GM12878 (cell line): ENCODE measurements around the gene STEAP2. TPM values are rescaled to one million over a fixed set of nuclear protein-coding genes. Genes with fewer than 3 reads are reported as not detected.

Experiments used
- ATAC-seq: fragments of 200-7000 bp; cut with Tn5 transposase; 3 replicates; pipeline ENCODE4 v1.9.1; 2020; ENCODE audit warnings: mild to moderate bottlenecking, moderate library complexity
- BruUV-seq: library from RNA; stranded (reverse); fragments of 400-500 nt; replicated peaks from 2 replicates; lab custom pipeline; 2021; lab: Mats Ljungman, UMichigan
- CTCF ChIA-PET: fragments of 300-600 bp; sonication (Branson Sonifier 250); formaldehyde crosslinking; extraction: SDS; loops from one replicate; lab custom pipeline; 2021; ENCODE audit warnings: inconsistent platforms; lab: Yijun Ruan, JAX
- POLR2A ChIA-PET: fragments of 350-600 bp; formaldehyde crosslinking; extraction: SDS; loops from one replicate; lab custom pipeline; 2021; ENCODE audit warnings: inconsistent platforms; lab: Charles Lee
- RAD21 ChIA-PET: fragments of 300-600 bp; sonication (Branson Sonifier 250); formaldehyde crosslinking; loops from one replicate; lab custom pipeline; 2023; ENCODE audit warnings: antibody characterized with exemption; ENCODE audit not compliant: unreplicated experiment; lab: Charles Lee
- SMC1A ChIA-PET: fragments of 300-600 bp; sonication (Branson Sonifier 250); formaldehyde crosslinking; loops from one replicate; lab custom pipeline; 2023; ENCODE audit not compliant: unreplicated experiment, uncharacterized antibody; lab: Charles Lee
- DNase-seq: peaks from one replicate; pipeline ENCODE4 v3.0.0-alpha.2; 2011; ENCODE audit warnings: low read depth, low spot score
- FAIRE-seq: peaks from 3 replicates; lab custom pipeline; 2011; peaks lifted over from hg19 to GRCh38; lab: Jason Lieb, UNC
- H2AFZ ChIP-seq: 2 replicates; pipeline ENCODE4 v1.6.0; 2011; ENCODE audit warnings: low read depth, low read length, control low read depth; ENCODE audit not compliant: control insufficient read depth
- H3K27ac ChIP-seq: 2 replicates; pipeline ENCODE4 v1.5.1; 2011; ENCODE audit warnings: control low read depth; ENCODE audit not compliant: control insufficient read depth, insufficient read depth
- H3K27me3 ChIP-seq, 2 experiments: replicated peaks in 1 of 2; 2 replicates each; pipeline versions ENCODE4 v1.6.0 to v1.6.1; 2011; ENCODE audit warnings: low read length in 1 of 2; ENCODE audit not compliant: control insufficient read depth in 2 of 2, insufficient read depth in 2 of 2
- H3K36me3 ChIP-seq, 2 experiments: 2 replicates each; pipeline ENCODE4 v1.5.1; 2011; ENCODE audit warnings: low read length in 1 of 2; ENCODE audit not compliant: control insufficient read depth in 2 of 2, insufficient read depth in 2 of 2
- H3K4me1 ChIP-seq: 2 replicates; pipeline ENCODE4 v1.6.1; 2011; ENCODE audit warnings: mild to moderate bottlenecking, low read length, moderate library complexity, mixed read lengths; ENCODE audit not compliant: control insufficient read depth, insufficient read depth
- H3K4me2 ChIP-seq: 2 replicates; pipeline ENCODE4 v1.6.0; 2011; ENCODE audit warnings: control low read depth; ENCODE audit not compliant: control insufficient read depth, insufficient read depth
- H3K4me3 ChIP-seq: fragments of 200-600 bp; sonication (generic); 2 replicates; pipeline ENCODE4 v1.5.1; 2016
- H3K79me2 ChIP-seq: 2 replicates; pipeline ENCODE4 v1.6.0; 2011; ENCODE audit warnings: low read length; ENCODE audit not compliant: control insufficient read depth, insufficient read depth
- H3K9ac ChIP-seq: 2 replicates; pipeline ENCODE4 v1.8.0; 2011; ENCODE audit warnings: low read length, control low read depth, mixed read lengths; ENCODE audit not compliant: control insufficient read depth, insufficient read depth
- H3K9me3 ChIP-seq: replicated peaks from 3 replicates; pipeline ENCODE4 v1.5.1; 2011; ENCODE audit warnings: mild to moderate bottlenecking, low read length; ENCODE audit not compliant: control insufficient read depth, insufficient read depth
- H4K20me1 ChIP-seq: 2 replicates; pipeline ENCODE4 v1.6.0; 2011; ENCODE audit not compliant: control insufficient read depth, insufficient read depth
- POLR2AphosphoS2 ChIP-seq: IDR thresholded peaks from 2 replicates; pipeline ENCODE4 v1.6.1; 2011; ENCODE audit warnings: low read depth, mild to moderate bottlenecking, low read length, improper control_type of control experiment, moderate library complexity
- POU2F2 ChIP-seq: IDR thresholded peaks from 3 replicates; pipeline ENCODE4 v1.6.1; 2011; ENCODE audit warnings: low read depth, mild to moderate bottlenecking, low read length, borderline replicate concordance
- ZNF24 ChIP-seq: fragments of 450-650 bp; IDR thresholded peaks from 2 replicates; pipeline ENCODE4 v1.6.1; 2017; ENCODE audit warnings: antibody characterized with exemption, mild to moderate bottlenecking
- WGBS: methylation state at CpG from one replicate; pipeline ENCODE4 v1.1.6; 2016; ENCODE audit warnings: low lambda C conversion rate; ENCODE audit not compliant: insufficient replicate concordance, insufficient coverage; ENCODE audit errors: missing lambda C conversion rate; 5-methylcytosine and 5-hydroxymethylcytosine counted together
- in situ Hi-C: fragments of 300-500 bp; cut with MboI; formaldehyde crosslinking; loops from 9 replicates; pipeline ENCODE4 v1.14.3; 2018; ENCODE audit warnings: mixed read lengths
- intact Hi-C: fragments of 100-400 bp; cut with micrococcal nuclease; formaldehyde crosslinking; loops from one replicate; pipeline ENCODE4 v1.14.2; 2022; ENCODE audit not compliant: unreplicated experiment
- polyA plus RNA-seq, 11 experiments: library from polyadenylated mRNA; depleted of rRNA in 4 of 11; unstranded in 6 of 11; stranded (reverse) in 5 of 11; fragments of >200 nt; fragmentation: Nextera tagmentation in 4 of 11; fragmentation: Illumina TruSeq in 1 of 11; extraction: Ambion mirVana in 4 of 11; extraction: Trizol in 1 of 11; gene quantifications; 1 replicate in 1 of 11; 2 replicates in 10 of 11; pipeline versions ENCODE4 v1.2.1 to v1.2.3, GENCODE V29; 2011 to 2016; ENCODE audit warnings: inconsistent platforms in 2 of 11, missing spikeins in 2 of 11, low read depth in 1 of 11
- total RNA-seq, 4 experiments: library from RNA; depleted of rRNA in 3 of 4; stranded (reverse); fragments of >200 nt in 3 of 4; fragmentation: Illumina TruSeq in 1 of 4; extraction: Trizol in 1 of 4; gene quantifications; 2 replicates each; pipeline versions ENCODE4 v1.2.1 to v1.2.3, GENCODE V29; 2013 to 2021
- TF ChIP-seq, protein P1 (sequence below): fragments of 450-650 bp; formaldehyde crosslinking; IDR thresholded peaks from 2 replicates; pipeline ENCODE4 v1.5.0; 2022; ENCODE audit warnings: mild to moderate bottlenecking, missing genetic modification characterization

The STEAP2 gene
- total and polyA plus RNA-seq, 10 of the 15 experiments (the other 5 are each of a cell fraction or from before 2014, with no cell fraction given): 0.64 to 17.6 (median 1.8) TPM

DNA sequence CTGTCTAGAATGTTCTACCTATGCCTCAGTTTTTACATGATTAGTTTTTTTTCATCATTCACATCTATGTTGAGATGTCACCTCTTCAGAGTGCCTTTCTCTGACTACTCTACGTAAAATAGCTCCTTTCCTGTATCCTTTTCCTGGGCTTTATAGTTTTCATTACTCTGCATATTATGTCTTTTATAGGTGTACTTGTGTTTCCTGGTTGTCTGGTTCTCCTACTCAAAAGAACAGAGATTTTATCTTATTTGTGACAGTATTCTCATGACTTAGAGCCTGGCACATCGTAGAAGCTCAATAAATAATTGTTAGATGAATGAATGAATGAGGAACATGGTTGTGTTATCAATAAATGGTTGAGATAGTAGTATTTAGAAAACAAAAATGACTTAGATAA is 39.4 kb upstream of the STEAP2 start:
- FAIRE-seq (no peak), DNase-seq (no peak), ATAC-seq (no peak)
- ChIA-PET POLR2A (interaction anchor here (0.8 to 2.3 kb wide), 6 partner anchors 11 to 74 kb away, joined by 3 to 12 read pairs (median 4); partner anchors contain the start of gene STEAP2), CTCF (no interaction called here), RAD21 (interaction anchor here (0.9 to 3.9 kb wide), 4 partner anchors 12 to 95 kb away, joined by 3 to 24 read pairs (median 4); partner anchors contain the start of gene STEAP2), SMC1A (interaction anchor here (1.0 to 7.8 kb wide), 7 partner anchors 15 to 71 kb away, joined by 5 to 58 read pairs (median 7); partner anchors contain the start of genes CFAP69, STEAP1 and STEAP2)
- Histone ChIP-seq H3K4me2 (no peak overlapping the region), H2AFZ (no peak overlapping the region), H3K36me3 (no peaks in the 10 kb centered on the region), H4K20me1 (no peaks in the 10 kb centered on the region), H3K4me3 (no peak overlapping the region), H3K27me3 (no peaks in the 10 kb centered on the region), H3K27ac (no peak overlapping the region), H3K4me1 (no peaks in the 10 kb centered on the region), H3K9me3 (peaks cover 13% of the 10 kb centered on the region; the same call in 2 of the 3 replicates), H3K79me2 (no peaks in the 10 kb centered on the region), H3K9ac (no peak overlapping the region)
- TF ChIP-seq POLR2AphosphoS2: no peak
- no peak for TF ChIP-seq POU2F2
- TF ChIP-seq, protein P1, sequence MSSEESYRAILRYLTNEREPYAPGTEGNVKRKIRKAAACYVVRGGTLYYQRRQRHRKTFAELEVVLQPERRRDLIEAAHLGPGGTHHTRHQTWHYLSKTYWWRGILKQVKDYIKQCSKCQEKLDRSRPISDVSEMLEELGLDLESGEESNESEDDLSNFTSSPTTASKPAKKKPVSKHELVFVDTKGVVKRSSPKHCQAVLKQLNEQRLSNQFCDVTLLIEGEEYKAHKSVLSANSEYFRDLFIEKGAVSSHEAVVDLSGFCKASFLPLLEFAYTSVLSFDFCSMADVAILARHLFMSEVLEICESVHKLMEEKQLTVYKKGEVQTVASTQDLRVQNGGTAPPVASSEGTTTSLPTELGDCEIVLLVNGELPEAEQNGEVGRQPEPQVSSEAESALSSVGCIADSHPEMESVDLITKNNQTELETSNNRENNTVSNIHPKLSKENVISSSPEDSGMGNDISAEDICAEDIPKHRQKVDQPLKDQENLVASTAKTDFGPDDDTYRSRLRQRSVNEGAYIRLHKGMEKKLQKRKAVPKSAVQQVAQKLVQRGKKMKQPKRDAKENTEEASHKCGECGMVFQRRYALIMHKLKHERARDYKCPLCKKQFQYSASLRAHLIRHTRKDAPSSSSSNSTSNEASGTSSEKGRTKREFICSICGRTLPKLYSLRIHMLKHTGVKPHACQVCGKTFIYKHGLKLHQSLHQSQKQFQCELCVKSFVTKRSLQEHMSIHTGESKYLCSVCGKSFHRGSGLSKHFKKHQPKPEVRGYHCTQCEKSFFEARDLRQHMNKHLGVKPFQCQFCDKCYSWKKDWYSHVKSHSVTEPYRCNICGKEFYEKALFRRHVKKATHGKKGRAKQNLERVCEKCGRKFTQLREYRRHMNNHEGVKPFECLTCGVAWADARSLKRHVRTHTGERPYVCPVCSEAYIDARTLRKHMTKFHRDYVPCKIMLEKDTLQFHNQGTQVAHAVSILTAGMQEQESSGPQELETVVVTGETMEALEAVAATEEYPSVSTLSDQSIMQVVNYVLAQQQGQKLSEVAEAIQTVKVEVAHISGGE: no peak
- peak; percentile 72 for TF ChIP-seq ZNF24
- in situ Hi-C loops: loop anchor here (5.0 kb wide), 1 partner anchor 70 kb away; no protein-coding TSS in a partner anchor
- WGBS: 20% methylated on average over 2 of the region's 2 CpGs
- intact Hi-C loops: loop anchor here (2.0 kb wide), 1 partner anchor 15 kb away; no protein-coding TSS in a partner anchor
- BruUV-seq: no TSS peak
